Measurements from ENCODE around the gene GLT1D1.

The GLT1D1 gene

DNA sequence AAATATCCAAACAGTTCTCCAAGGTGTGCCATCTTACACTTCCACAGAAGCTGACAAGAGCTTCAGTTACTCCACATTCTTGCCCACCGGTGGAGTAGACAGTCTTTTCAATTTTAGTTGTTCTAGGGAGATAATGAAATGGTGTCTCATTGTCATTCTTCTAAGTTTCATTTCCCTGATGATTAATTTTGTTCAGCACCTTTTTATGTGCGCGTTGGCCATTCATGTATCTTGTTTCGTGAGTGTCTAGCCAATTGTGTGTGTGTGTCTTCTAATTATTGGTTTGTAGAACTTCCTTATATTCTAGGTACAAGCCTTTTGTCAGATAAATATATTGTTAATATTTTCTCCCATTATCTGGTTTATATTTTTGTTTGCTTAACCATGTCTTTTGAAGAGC, 63.1 kb downstream of the GLT1D1 start:
- no peak for DNase-seq

GRCh38 chr12:128918481-128919260, 65.4 kb downstream of the GLT1D1 start:
- no peak for DNase-seq

GRCh38 chr12:128920468-128920867, 67.2 kb downstream of the GLT1D1 start:
- no peak for DNase-seq

- peak; percentile 14 for DNase-seq
These were observed 75.1 kb downstream of the GLT1D1 start for GRCh38 chr12:128928361-128928760.

DNA sequence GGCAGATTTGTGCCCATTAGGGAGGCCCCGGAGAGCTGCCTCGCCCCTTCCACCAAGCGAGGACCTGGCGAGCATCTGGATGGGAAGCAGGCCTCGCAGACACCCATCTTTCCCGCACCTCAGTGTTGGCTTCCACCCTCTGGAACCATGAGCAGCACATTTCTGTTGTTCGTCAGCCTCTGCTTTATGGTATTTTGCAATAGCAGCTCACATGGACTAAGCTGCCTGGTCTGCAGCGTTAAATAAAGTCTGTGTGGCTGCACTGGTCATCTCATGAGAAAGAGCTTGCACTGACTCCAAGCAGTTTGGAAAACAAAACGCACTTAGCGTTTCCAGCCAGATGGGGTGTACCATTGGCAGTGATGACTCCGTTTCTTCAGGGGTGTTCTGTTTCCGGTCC, 75.8 kb downstream of the GLT1D1 start:
- no peak for DNase-seq

DNA sequence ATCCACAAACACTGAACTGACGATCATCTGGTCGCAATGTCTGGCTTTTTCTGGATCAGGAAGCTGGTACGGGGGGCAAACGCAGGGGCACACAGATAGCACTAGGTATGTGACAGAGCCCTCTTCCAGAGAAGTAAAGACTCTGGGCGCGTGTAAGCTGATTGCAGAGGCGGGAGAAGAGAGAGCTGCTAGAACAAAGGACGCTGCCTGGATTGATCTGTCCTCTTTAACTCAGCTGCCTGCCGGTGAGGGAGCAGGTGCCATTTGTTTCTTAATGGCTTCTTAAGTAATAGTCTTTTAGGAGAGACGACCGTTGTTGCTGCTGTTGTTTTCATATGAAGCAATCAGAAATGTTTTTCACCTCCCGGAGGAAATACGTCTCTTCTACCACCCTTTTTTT, 77.3 kb downstream of the GLT1D1 start:
- DNase-seq, result no peak

GRCh38 chr12:128932521-128932920, 79.2 kb downstream of the GLT1D1 start:
- DNase-seq, result no peak

DNA sequence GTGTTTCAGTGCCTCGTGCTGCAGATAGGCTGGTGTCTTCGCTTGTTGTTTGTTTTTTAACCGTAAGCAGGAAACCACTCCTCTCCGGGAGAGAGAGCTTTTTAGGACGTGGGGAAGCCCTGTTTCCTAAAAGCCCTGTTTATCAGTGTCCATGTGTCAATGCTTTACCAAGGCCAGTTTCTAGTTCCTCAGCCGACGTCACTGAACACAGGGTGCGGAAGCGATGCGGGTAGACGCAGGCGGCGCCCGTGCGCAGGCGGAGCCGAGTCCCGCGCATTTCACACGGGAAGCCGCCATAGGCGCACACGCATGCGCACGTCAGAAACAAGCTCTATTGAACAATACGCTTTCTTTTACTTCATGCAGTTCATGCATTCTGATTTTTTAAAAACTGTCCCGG, 79.8 kb downstream of the GLT1D1 start:
- DNase-seq, result no peak

- DNase-seq, result no peak
These were observed 80.6 kb downstream of the GLT1D1 start for GRCh38 chr12:128933926-128934325.

GRCh38 chr12:128938886-128939285, 85.6 kb downstream of the GLT1D1 start:
- no peak for DNase-seq

DNA sequence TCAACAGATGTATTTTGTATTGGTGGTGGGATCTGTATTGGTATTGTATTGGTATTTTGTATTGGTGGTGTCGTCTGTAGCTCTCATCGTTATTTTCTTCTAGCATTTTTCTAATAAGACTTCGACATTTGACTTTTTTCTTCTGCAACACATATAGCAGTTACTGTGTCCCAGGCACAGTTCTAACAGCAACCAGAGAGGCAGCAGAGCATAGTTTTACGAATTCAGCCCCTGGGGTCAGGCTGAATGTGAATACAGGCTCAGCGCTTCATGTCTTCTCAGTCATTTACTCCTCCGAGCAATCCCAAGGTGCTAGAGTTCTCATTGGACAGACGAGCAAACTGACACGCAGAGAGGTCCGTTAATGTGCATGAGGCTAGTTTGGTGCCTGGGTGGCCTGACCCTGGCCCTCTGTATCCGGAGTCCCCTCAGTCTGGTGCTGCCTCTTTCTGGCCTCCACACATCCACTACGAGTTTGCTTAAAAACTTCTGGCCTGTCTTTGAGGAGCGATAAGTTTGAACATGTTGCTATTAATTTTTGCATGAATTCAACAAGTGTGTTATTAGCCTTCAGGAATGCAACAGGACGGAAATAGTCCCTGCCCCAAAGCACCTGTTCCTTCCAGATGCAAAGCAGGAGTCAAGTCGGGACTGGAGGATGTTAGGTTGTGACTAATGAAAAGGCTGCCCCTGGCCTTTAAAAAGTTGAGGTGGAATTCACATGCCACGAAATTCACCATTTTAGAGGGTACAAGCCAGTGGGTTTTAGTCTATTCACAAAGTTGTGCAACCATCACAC, 87.0 kb downstream of the GLT1D1 start:
- no peak for DNase-seq

GRCh38 chr12:128940974-128941373, 87.7 kb downstream of the GLT1D1 start:
- DNase-seq, result no peak

DNA sequence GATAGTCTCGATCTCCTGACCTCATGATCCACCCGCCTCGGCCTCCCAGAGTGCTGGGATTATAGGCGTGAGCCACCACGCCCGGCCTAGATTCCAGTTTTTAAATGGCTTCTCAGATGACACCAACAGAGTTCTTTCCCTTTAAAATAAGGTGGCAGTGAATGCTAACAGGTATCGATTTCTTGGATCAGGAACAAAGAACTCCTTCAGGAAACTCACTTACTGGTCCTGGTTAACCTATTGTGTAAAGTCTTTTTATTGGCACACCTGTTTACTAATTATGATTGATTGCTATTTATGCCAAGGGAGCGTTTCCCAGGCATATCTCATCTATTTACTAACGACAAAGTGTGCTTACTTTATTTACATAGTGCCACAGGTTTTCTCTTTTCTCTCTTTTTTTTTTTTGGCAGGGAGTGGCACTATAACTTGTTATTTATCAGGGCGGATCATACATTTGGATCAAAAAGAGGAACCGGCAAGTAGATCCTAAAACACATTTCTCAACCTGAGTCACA, 89.7 kb downstream of the GLT1D1 start:
- no peak for DNase-seq

- DNase-seq, result no peak
These were observed 91.7 kb downstream of the GLT1D1 start for GRCh38 chr12:128944956-128945355.

DNA sequence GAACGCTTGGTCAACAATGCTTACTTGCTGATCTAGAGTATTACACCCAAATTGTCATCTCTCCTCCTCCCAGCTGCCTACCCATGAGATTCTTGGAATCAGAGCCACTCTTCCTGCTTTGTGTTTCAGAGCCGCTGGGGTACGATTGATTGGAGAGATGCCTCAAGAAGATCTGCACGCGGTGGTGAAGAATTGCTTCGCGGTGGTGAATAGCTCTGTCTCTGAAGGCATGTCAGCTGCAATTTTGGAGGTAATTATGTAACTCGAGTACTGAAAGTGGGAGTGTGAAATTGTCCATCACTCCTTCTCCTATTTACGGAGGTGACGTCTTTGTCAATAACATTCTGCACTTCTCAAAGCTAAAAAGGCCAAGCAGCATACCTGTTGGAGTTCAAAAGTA, 93.9 kb downstream of the GLT1D1 start:
- DNase-seq, result no peak

- no peak for DNase-seq
These were observed 95.8 kb downstream of the GLT1D1 start for GRCh38 chr12:128949086-128949485.

- DNase-seq, result no peak
These were observed 98.2 kb downstream of the GLT1D1 start for GRCh38 chr12:128951448-128951847.

GRCh38 chr12:128956755-128957154, 103.5 kb downstream of the GLT1D1 start:
- no peak for DNase-seq

GRCh38 chr12:128959901-128960300, 106.6 kb downstream of the GLT1D1 start:
- DNase-seq, result no peak

- no peak for DNase-seq
These were observed 108.1 kb downstream of the GLT1D1 start for GRCh38 chr12:128961308-128961902.

GRCh38 chr12:128961957-128962356, 108.7 kb downstream of the GLT1D1 start:
- no peak for DNase-seq

DNA sequence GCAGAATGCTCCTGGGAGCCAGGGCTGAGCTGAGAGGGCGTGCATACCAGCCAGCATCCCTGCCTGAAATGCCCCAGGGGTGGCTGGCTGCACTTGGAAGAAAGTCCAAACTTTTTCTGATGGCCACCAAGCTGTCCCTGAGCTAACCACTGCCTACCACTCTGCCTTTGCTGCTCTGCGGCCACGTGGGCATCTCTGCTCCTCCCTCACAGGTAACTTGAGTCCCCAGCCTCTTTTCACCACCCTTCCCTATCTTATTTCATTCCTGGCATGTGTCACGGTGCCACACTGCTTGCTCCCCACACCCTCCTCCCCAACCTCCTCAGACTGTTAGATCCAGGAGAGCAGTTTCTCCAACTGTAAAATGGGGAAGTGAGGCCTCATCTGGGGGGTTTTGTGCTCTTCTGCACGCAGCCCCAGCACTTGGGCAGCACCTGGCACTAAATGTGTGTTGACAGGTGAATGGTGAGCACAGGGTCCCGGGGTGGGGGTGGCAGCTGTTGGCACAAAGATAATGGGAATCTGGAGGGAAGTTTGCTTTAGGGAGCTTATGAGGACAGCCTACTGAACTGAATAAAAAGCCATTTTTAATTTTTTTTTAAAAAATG, 113.0 kb downstream of the GLT1D1 start:
- peak; percentile 33 for DNase-seq

DNA sequence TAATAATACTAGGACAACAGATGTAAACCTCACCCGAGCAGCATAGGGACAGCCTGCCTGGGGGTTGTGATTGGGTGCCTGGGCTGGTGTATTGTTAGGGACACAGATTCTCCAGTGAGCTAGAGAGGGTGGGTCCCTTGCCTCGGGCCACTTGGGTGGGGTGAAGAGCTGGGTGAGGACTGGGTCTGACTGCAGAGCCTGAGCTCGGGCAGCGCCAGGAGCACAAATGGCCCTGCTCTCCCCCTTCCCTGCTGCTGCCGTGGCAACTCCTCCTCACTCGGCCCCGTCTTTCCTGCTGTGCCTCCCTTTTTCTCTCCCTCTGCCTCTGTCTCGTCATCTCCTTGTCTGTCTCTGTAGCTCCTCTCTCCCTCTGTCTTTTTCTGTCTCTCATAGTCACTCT, 115.4 kb downstream of the GLT1D1 start:
- DNase-seq, result no peak

Measured in RPMI8226 (cell line).